IMR-90 (cell line): ENCODE measurements around the gene A3GALT2. TPM values are rescaled to one million over a fixed set of nuclear protein-coding genes. Genes with fewer than 3 reads are reported as not detected.
A peak's percentile ranks its signal among the peaks of the same experiment; 100 is the strongest.

ENCODE experiments used
- ATAC-seq: fragments of 200-7000 bp; cut with Tn5 transposase; 2 replicates; pipeline ENCODE4 v1.9.1; 2020; ENCODE audit warnings: low read depth, mild to moderate bottlenecking, moderate library complexity
- BruUV-seq: library from RNA; stranded (reverse); fragments of 400-500 nt; replicated peaks from 2 replicates; lab custom pipeline; 2021; lab: Mats Ljungman, UMichigan
- CTCF ChIA-PET: fragments of 300-600 bp; formaldehyde crosslinking; extraction: SDS; loops from one replicate; lab custom pipeline; 2021; ENCODE audit warnings: antibody characterized with exemption; lab: Yijun Ruan, JAX
- POLR2A ChIA-PET: fragments of 300-600 bp; sonication (Branson Sonifier 250); formaldehyde crosslinking; loops from one replicate; lab custom pipeline; 2022; ENCODE audit warnings: antibody characterized with exemption; ENCODE audit not compliant: unreplicated experiment; lab: Charles Lee
- DNase-seq: peaks from one replicate; pipeline ENCODE4 v3.0.0; 2013
- H2AFZ ChIP-seq: replicated peaks from 2 replicates; pipeline ENCODE3; 2013; ENCODE audit warnings: low read length, mild to moderate bottlenecking; ENCODE audit not compliant: poor library complexity
- H2AK5ac ChIP-seq: 2 replicates; pipeline ENCODE4 v1.6.1; 2013; ENCODE audit warnings: low read depth, low read length, inconsistent platforms
- H2AK9ac ChIP-seq: replicated peaks from 2 replicates; pipeline ENCODE3; 2013; ENCODE audit warnings: mild to moderate bottlenecking, low read depth, low read length, moderate library complexity; ENCODE audit not compliant: poor library complexity
- H2BK120ac ChIP-seq: 2 replicates; pipeline ENCODE4 v1.6.1; 2013; ENCODE audit warnings: low read depth, low read length, inconsistent platforms
- H2BK15ac ChIP-seq: 3 replicates; pipeline ENCODE4 v1.6.1; 2013; ENCODE audit warnings: low read depth, low read length, inconsistent platforms
- H2BK20ac ChIP-seq: 2 replicates; pipeline ENCODE4 v1.6.1; 2013; ENCODE audit warnings: low read depth, mild to moderate bottlenecking, inconsistent platforms, low read length, moderate library complexity
- H2BK5ac ChIP-seq: 2 replicates; pipeline ENCODE4 v1.6.1; 2013; ENCODE audit warnings: mild to moderate bottlenecking, low read depth, low read length, inconsistent platforms; ENCODE audit not compliant: poor library complexity, severe bottlenecking
- H3K14ac ChIP-seq: replicated peaks from 2 replicates; pipeline ENCODE4 v1.6.1; 2013; ENCODE audit warnings: low read depth, low read length, inconsistent platforms
- H3K18ac ChIP-seq: 2 replicates; pipeline ENCODE4 v1.6.1; 2013; ENCODE audit warnings: low read depth, low read length, control low read depth
- H3K23ac ChIP-seq: 2 replicates; pipeline ENCODE4 v1.6.1; 2013; ENCODE audit warnings: low read depth, low read length, inconsistent platforms
- H3K27ac ChIP-seq: 2 replicates; pipeline ENCODE4 v1.5.1; 2013; ENCODE audit warnings: mild to moderate bottlenecking, control low read depth, low read length; ENCODE audit not compliant: insufficient read depth
- H3K27me3 ChIP-seq: 2 replicates; pipeline ENCODE4 v1.6.1; 2013; ENCODE audit warnings: low read length; ENCODE audit not compliant: control insufficient read depth, insufficient read depth
- H3K36me3 ChIP-seq: 2 replicates; pipeline ENCODE4 v1.6.1; 2013; ENCODE audit warnings: low read length, mixed read lengths; ENCODE audit not compliant: control insufficient read depth, insufficient read depth
- H3K4ac ChIP-seq: 2 replicates; pipeline ENCODE4 v1.6.1; 2013; ENCODE audit warnings: low read depth, low read length, inconsistent platforms
- H3K4me1 ChIP-seq: 2 replicates; pipeline ENCODE4 v1.6.1; 2013; ENCODE audit warnings: low read length, mixed read lengths; ENCODE audit not compliant: control insufficient read depth, insufficient read depth
- H3K4me2 ChIP-seq: 2 replicates; pipeline ENCODE4 v1.6.1; 2013; ENCODE audit warnings: low read depth, mild to moderate bottlenecking, control low read depth, low read length, moderate library complexity
- H3K4me3 ChIP-seq: 2 replicates; pipeline ENCODE4 v1.5.1; 2013; ENCODE audit warnings: low read depth, mild to moderate bottlenecking, control low read depth, low read length, moderate library complexity; ENCODE audit not compliant: insufficient read depth
- H3K56ac ChIP-seq: 2 replicates; pipeline ENCODE4 v1.6.1; 2013; ENCODE audit warnings: low read length, inconsistent platforms; ENCODE audit not compliant: insufficient read depth; ENCODE audit errors: extremely low read depth
- H3K79me1 ChIP-seq, 2 experiments: 2 replicates each; pipeline ENCODE4 v1.6.1; 2013; ENCODE audit warnings: low read length in 2 of 2, inconsistent platforms in 1 of 2, low read depth in 1 of 2
- H3K9ac ChIP-seq: 2 replicates; pipeline ENCODE4 v1.6.1; 2013; ENCODE audit warnings: low read depth, low read length, control low read depth
- H3K9me1 ChIP-seq: 2 replicates; pipeline ENCODE4 v1.6.1; 2013; ENCODE audit warnings: low read length, inconsistent platforms; ENCODE audit not compliant: insufficient read depth
- H3K9me3 ChIP-seq: 2 replicates; pipeline ENCODE4 v1.6.1; 2013; ENCODE audit warnings: low read length; ENCODE audit not compliant: control insufficient read depth, insufficient read depth
- H4K20me1 ChIP-seq: 2 replicates; pipeline ENCODE4 v1.6.1; 2013; ENCODE audit warnings: low read length, inconsistent platforms; ENCODE audit not compliant: insufficient read depth
- H4K5ac ChIP-seq: 2 replicates; pipeline ENCODE4 v1.6.1; 2013; ENCODE audit warnings: mild to moderate bottlenecking, low read depth, low read length, control low read depth
- H4K8ac ChIP-seq, 2 experiments: 2 replicates each; pipeline ENCODE4 v1.6.1; 2013; ENCODE audit warnings: low read depth in 2 of 2, low read length in 2 of 2, control low read depth in 1 of 2, inconsistent platforms in 1 of 2
- H4K91ac ChIP-seq: 2 replicates; pipeline ENCODE4 v1.6.1; 2013; ENCODE audit warnings: low read depth, low read length, inconsistent platforms; ENCODE audit not compliant: insufficient read depth
- BHLHE40 ChIP-seq: fragments of 150-350 bp; IDR thresholded peaks from 2 replicates; pipeline ENCODE4 v1.6.1; 2016; ENCODE audit warnings: mild to moderate bottlenecking, low read depth, low read length
- CEBPB ChIP-seq: IDR thresholded peaks from 2 replicates; pipeline ENCODE4 v1.6.1; 2012; ENCODE audit warnings: low read depth, low read length, improper control_type of control experiment
- CHD1 ChIP-seq: IDR thresholded peaks from 2 replicates; pipeline ENCODE4 v1.6.1; 2012; ENCODE audit warnings: low read depth, low read length, improper control_type of control experiment
- MAFK ChIP-seq: IDR thresholded peaks from 2 replicates; pipeline ENCODE4 v1.6.1; 2012; ENCODE audit warnings: low read depth, low read length, improper control_type of control experiment
- MXI1 ChIP-seq: IDR thresholded peaks from 2 replicates; pipeline ENCODE4 v1.6.1; 2012; ENCODE audit warnings: low read depth, mild to moderate bottlenecking, low read length, moderate library complexity, borderline replicate concordance
- RAD21 ChIP-seq: IDR thresholded peaks from 2 replicates; pipeline ENCODE4 v1.6.1; 2012; ENCODE audit warnings: low read length, improper control_type of control experiment
- RCOR1 ChIP-seq: IDR thresholded peaks from 2 replicates; pipeline ENCODE4 v1.6.1; 2012; ENCODE audit warnings: mild to moderate bottlenecking, low read length, improper control_type of control experiment; ENCODE audit not compliant: insufficient replicate concordance
- WGBS, 2 experiments: methylation state at CpG; one replicate each; pipeline versions ENCODE4 v1.1.5 to v1.1.7; 2013; ENCODE audit warnings: missing lambda C conversion rate in 2 of 2; ENCODE audit not compliant: insufficient read length in 1 of 2; ENCODE audit errors: extremely low coverage in 2 of 2; 5-methylcytosine and 5-hydroxymethylcytosine counted together
- dilution Hi-C: fragments of 300-500 bp; cut with HindIII; formaldehyde crosslinking; loops from one replicate; pipeline ENCODE4 v1.14.3; 2018; ENCODE audit warnings: low sequenced_read_pairs; ENCODE audit not compliant: unreplicated experiment
- in situ Hi-C: fragments of 300-500 bp; cut with MboI; formaldehyde crosslinking; loops from 3 replicates; pipeline ENCODE4 v1.14.3; 2019; ENCODE audit warnings: low sequenced_read_pairs, inconsistent platforms, mixed read lengths
- intact Hi-C: fragments of 100-400 bp; cut with micrococcal nuclease; formaldehyde crosslinking; loops from 2 replicates; pipeline ENCODE4 v1.10.0; 2022
- polyA plus RNA-seq, 3 experiments: library from polyadenylated mRNA; depleted of rRNA; stranded (reverse); fragments of >200 nt; gene quantifications; 2 replicates each; pipeline ENCODE4 v1.2.3, GENCODE V29; 2012; ENCODE audit warnings: low replicate concordance in 1 of 3
- total RNA-seq: library from RNA; depleted of rRNA; stranded (reverse); fragments of >200 nt; gene quantifications from 2 replicates; pipeline ENCODE4 v1.2.3, GENCODE V29; 2012

A3GALT2 gene
- total and polyA plus RNA-seq, 2 of the 4 experiments (the other 2 are of a cell fraction): not detected

- H3K23ac ChIP-seq: peak overlapping the region; percentile 27; the same call in 1 of the 2 replicates
- H4K20me1 ChIP-seq: peaks cover 98% of the 10 kb centered on the region
- peak overlapping the region; percentile 38; the same call in 1 of the 2 replicates for H3K4ac ChIP-seq
- peak overlapping the region; percentile 77 for H2AK5ac ChIP-seq
- intact Hi-C loops (no loop called here), in situ Hi-C loops (no loop called here), dilution Hi-C loops (no loop called here)
- no TSS peak for BruUV-seq
- DNase-seq (no peak), ATAC-seq (no peak)
- H3K9me3 ChIP-seq: no peaks in the 10 kb centered on the region
- no peak overlapping the region for H3K14ac ChIP-seq
- H2AFZ ChIP-seq: no peak overlapping the region
- no peak overlapping the region for H2BK120ac ChIP-seq
- peaks cover 37% of the 10 kb centered on the region for H3K36me3 ChIP-seq
- 0 out of 2 replicates have a peak overlapping the region, but pooled peaks have one; percentile 3 for H4K91ac ChIP-seq
- H2BK5ac ChIP-seq: peak overlapping the region; percentile 73
- no peak overlapping the region for H3K4me3 ChIP-seq
- H3K9me1 ChIP-seq: peaks cover 51% of the 10 kb centered on the region
- no peak overlapping the region for H3K56ac ChIP-seq
- peak overlapping the region; percentile 14 for H3K4me2 ChIP-seq
- no peak overlapping the region for H2BK20ac ChIP-seq
- CTCF ChIA-PET: interaction anchor here (1.1 kb wide), 1 partner anchor 27 kb away, joined by 3 read pairs; no protein-coding TSS in a partner anchor
- H3K79me1 ChIP-seq: peaks cover 6 to 66% of the 10 kb centered on the region in 2 experiments; a peak in 2 of 4 replicates
- H2BK15ac ChIP-seq: no peak overlapping the region; the same call in 2 of the 3 replicates
- H2AK9ac ChIP-seq: no peak overlapping the region
- 0 out of 4 replicates have a peak overlapping the region, but pooled peaks of 1 of the 2 experiments have one; percentile 3 for H4K8ac ChIP-seq
- H3K27me3 ChIP-seq: no peaks in the 10 kb centered on the region
- peak overlapping the region; percentile 40; the same call in 1 of the 2 replicates for H3K18ac ChIP-seq
- TF ChIP-seq CHD1 (no peak), MXI1 (no peak), MAFK (no peak), RCOR1 (no peak), CEBPB (no peak), BHLHE40 (no peak), RAD21 (no peak)
- peak overlapping the region; percentile 48; the same call in 1 of the 2 replicates for H3K27ac ChIP-seq
- POLR2A ChIA-PET: no interaction called here
- 86% methylated on average over 2 of the region's 6 CpGs; no CpG with 5 or more reads in 1 of the 2 experiments for WGBS, 2 experiments
- no peak overlapping the region; the same call in 1 of the 2 replicates for H4K5ac ChIP-seq
- peaks cover 51% of the 10 kb centered on the region for H3K4me1 ChIP-seq
- H3K9ac ChIP-seq: no peak overlapping the region
Measured at GRCh38 chr1:33337441-33337840, 16.5 kb upstream of the A3GALT2 start.
